ENCODE data around the gene AIRE.

The AIRE gene

DNA sequence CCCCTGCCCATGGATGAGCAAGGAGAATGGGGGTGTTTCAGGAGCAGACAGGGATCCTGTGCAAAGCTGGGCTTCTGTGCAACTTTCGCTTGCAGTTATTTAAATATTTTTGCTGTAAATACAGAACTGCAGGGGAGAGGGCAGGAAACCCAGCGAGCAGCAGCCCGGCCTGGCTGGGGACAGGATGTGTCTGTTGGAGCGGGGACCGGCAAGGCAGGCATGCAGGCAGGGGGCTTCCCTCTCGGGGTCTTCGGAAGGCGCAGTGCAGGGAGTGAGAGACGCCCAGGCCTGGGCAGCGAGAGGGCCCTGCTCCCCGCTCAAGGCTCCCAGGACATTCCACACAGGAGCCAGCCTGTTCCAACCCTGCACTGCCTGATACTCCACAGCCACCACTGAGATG is 1.7 kb upstream of the AIRE start:
- no peak overlapping the region for H3K4me3 ChIP-seq (ENCODE audit: control insufficient read depth, low read depth, low read length)
- DNase-seq (ENCODE audit: low read depth) = no peak
- no peak for TF ChIP-seq CTCF (conservative IDR thresholded peaks at IDR 0.05; ENCODE audit: control insufficient read depth, insufficient read depth, low read depth, low read length)

DNA sequence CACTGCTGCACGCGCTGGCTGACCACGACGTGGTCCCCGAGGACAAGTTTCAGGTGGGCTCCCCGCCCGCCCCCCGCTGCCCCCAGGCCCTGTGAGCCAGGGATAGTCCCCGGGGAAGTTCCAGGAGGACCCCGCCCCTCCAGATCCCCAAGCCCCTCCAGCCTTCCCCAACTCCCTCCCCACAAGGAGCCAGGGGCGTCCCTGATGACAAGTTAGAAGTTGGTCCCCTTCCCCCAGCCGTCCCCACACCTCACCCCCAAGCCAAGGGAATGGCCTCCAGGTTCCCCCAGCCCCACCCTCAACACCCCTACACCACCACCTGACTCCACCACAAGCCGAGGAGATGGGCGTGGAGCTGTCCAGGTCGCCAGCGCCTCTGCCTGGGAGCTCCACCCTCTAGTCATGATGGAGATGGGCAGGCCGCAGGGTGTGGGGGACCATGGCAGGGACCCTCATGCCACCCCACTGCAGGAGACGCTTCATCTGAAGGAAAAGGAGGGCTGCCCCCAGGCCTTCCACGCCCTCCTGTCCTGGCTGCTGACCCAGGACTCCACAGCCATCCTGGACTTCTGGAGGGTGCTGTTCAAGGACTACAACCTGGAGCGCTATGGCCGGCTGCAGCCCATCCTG is 525 bp downstream of the AIRE start:
- TF ChIP-seq CTCF (conservative IDR thresholded peaks at IDR 0.05; ENCODE audit: control insufficient read depth, insufficient read depth, low read depth, low read length) = no peak
- no peak overlapping the region for H3K4me3 ChIP-seq (ENCODE audit: control insufficient read depth, low read depth, low read length)
- no peak for DNase-seq (ENCODE audit: low read depth)

GRCh38 chr21:44286716-44287632 is 1.3 kb downstream of the AIRE start:
- no peak for TF ChIP-seq CTCF (conservative IDR thresholded peaks at IDR 0.05; ENCODE audit: control insufficient read depth, insufficient read depth, low read depth, low read length)
- DNase-seq (ENCODE audit: low read depth) = no peak
- H3K4me3 ChIP-seq (ENCODE audit: control insufficient read depth, low read depth, low read length) = no peak overlapping the region

DNA sequence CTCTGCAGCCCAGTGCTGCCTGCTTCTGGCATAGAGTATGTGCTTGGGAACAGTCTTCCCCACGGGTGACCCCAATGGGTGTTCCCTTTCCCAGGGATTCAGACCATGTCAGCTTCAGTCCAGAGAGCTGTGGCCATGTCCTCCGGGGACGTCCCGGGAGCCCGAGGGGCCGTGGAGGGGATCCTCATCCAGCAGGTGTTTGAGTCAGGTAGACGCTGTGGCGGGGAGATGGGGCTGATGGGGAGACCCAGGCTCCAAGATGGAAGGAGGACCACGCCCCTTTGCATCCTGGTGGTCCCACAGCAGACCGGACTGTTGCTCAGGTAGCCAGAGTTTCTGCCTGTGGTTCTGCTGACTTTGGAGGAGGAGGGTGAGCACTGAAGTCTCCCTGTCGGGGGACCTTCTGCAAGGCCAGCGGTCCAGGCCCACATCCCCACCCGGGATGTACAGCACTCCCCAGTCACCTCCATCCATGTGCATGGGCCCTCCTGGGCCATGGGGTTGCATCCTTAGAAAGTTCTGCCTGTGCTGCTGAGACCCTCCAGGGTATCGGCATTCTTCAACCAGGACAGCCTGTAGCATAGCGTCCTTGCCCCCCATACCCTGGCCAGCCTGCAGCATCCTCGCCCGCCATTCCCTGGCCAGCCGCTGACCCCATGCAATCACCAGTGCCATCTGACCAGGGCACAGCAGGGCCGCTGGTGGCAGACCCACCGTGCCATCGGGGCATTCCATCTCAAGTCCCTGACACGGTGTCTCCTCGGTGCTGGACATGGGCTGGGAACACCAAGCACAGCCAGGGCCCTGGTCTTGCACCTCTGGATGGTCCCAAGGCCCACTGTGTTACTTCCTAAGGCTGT is 2.8 kb downstream of the AIRE start:
- no peak overlapping the region for H3K4me3 ChIP-seq (ENCODE audit: control insufficient read depth, low read depth, low read length)
- DNase-seq (ENCODE audit: low read depth) = no peak
- TF ChIP-seq CTCF (conservative IDR thresholded peaks at IDR 0.05; ENCODE audit: control insufficient read depth, insufficient read depth, low read depth, low read length) = no peak

GRCh38 chr21:44289381-44290010 is 3.8 kb downstream of the AIRE start:
- no peak overlapping the region for H3K4me3 ChIP-seq (ENCODE audit: control insufficient read depth, low read depth, low read length)
- TF ChIP-seq CTCF (conservative IDR thresholded peaks at IDR 0.05; ENCODE audit: control insufficient read depth, insufficient read depth, low read depth, low read length) = no peak
- DNase-seq (ENCODE audit: low read depth) = no peak

All from fibroblast of mammary gland (primary cell).